Nephron (organoid): ENCODE data around the gene GLIS1.

ENCODE experiments used
- H3K27ac Mint-ChIP-seq, 3 experiments: 2 replicates each; pipeline ENCODE4 v1.8.0; 2020; ENCODE audit warnings: mixed read lengths in 3 of 3, mild to moderate bottlenecking in 2 of 3, moderate library complexity in 1 of 3
- H3K27me3 Mint-ChIP-seq: 2 replicates; pipeline ENCODE4 v1.8.0; 2021; ENCODE audit warnings: low read depth, mild to moderate bottlenecking, moderate library complexity, mixed read lengths
- H3K36me3 Mint-ChIP-seq: 2 replicates; pipeline ENCODE4 v1.8.0; 2020; ENCODE audit warnings: low read depth, mixed read lengths
- H3K4me1 Mint-ChIP-seq: 2 replicates; pipeline ENCODE4 v1.8.0; 2020; ENCODE audit warnings: mixed read lengths
- H3K4me3 Mint-ChIP-seq, 3 experiments: 2 replicates each; pipeline ENCODE4 v1.8.0; 2020; ENCODE audit warnings: mild to moderate bottlenecking in 3 of 3, mixed read lengths in 3 of 3, moderate library complexity in 2 of 3
- H3K9me3 Mint-ChIP-seq: 2 replicates; pipeline ENCODE4 v1.8.0; 2020; ENCODE audit warnings: mixed read lengths
- CTCF ChIP-seq, 3 experiments: fragments of 200-600 bp; sonication (generic); IDR thresholded peaks; one replicate each; pipeline ENCODE4 v1.5.0; 2021; ENCODE audit warnings: antibody characterized with exemption in 3 of 3; ENCODE audit not compliant: unreplicated experiment in 3 of 3

GLIS1 gene

GRCh38 chr1:53686091-53686964 lies 52.6 kb downstream of the GLIS1 start:
- Mint-ChIP-seq H3K27ac (peak overlapping the region; percentile 21 to 74 (median 40)), H3K27me3 (peaks cover 84% of the 10 kb centered on the region), H3K9me3 (no peaks in the 10 kb centered on the region), H3K4me3 (peak overlapping the region; percentile 12 to 48 (median 33)), H3K36me3 (no peaks in the 10 kb centered on the region), H3K4me1 (peaks cover 35% of the 10 kb centered on the region)
- TF ChIP-seq CTCF (IDR thresholded peaks at IDR 0.05; ENCODE audit: unreplicated experiment in 3 of 3) = no peak

- Mint-ChIP-seq H3K4me1 (peaks cover 42% of the 10 kb centered on the region), H3K36me3 (no peaks in the 10 kb centered on the region), H3K27me3 (peaks cover 90% of the 10 kb centered on the region), H3K27ac (peak overlapping the region; percentile 11 to 74 (median 40)), H3K4me3 (peak overlapping the region; percentile 2 to 48 (median 33)), H3K9me3 (no peaks in the 10 kb centered on the region)
- TF ChIP-seq CTCF (IDR thresholded peaks at IDR 0.05; ENCODE audit: unreplicated experiment in 3 of 3) = no peak
Measured at GRCh38 chr1:53685272-53686051, 53.5 kb downstream of the GLIS1 start.

- H3K27ac Mint-ChIP-seq = peak overlapping the region in 1 of 3 experiments; percentile 74
- H3K9me3 Mint-ChIP-seq = no peaks in the 10 kb centered on the region
- no peaks in the 10 kb centered on the region for H3K36me3 Mint-ChIP-seq
- H3K4me3 Mint-ChIP-seq = peak overlapping the region in 2 of 3 experiments; percentile 8 to 58
- no peak for TF ChIP-seq CTCF (IDR thresholded peaks at IDR 0.05; ENCODE audit: unreplicated experiment in 3 of 3)
- H3K4me1 Mint-ChIP-seq = peaks cover 49% of the 10 kb centered on the region
- peaks cover 92% of the 10 kb centered on the region for H3K27me3 Mint-ChIP-seq
Measured at GRCh38 chr1:53684741-53685140, 54.2 kb downstream of the GLIS1 start.

GRCh38 chr1:53683986-53684740 lies 54.8 kb downstream of the GLIS1 start:
- Mint-ChIP-seq H3K4me3 (no peak overlapping the region), H3K4me1 (peaks cover 55% of the 10 kb centered on the region), H3K27me3 (peaks cover 92% of the 10 kb centered on the region), H3K27ac (peak overlapping the region in 1 of 3 experiments; percentile 74), H3K36me3 (no peaks in the 10 kb centered on the region), H3K9me3 (no peaks in the 10 kb centered on the region)
- peak; percentile 19 to 30 (median 25) for TF ChIP-seq CTCF (IDR thresholded peaks at IDR 0.05; ENCODE audit: unreplicated experiment in 3 of 3)

- peaks cover 84% of the 10 kb centered on the region for H3K27me3 Mint-ChIP-seq
- H3K9me3 Mint-ChIP-seq = no peaks in the 10 kb centered on the region
- H3K4me1 Mint-ChIP-seq = peaks cover 63% of the 10 kb centered on the region
- peak overlapping the region in 1 of 3 experiments; percentile 20 for H3K4me3 Mint-ChIP-seq
- TF ChIP-seq CTCF (IDR thresholded peaks at IDR 0.05; ENCODE audit: unreplicated experiment in 3 of 3) = no peak
- no peaks in the 10 kb centered on the region for H3K36me3 Mint-ChIP-seq
- H3K27ac Mint-ChIP-seq = no peak overlapping the region
Measured at GRCh38 chr1:53682881-53683280, 56.1 kb downstream of the GLIS1 start.
